Astrocyte of the hippocampus (primary cell): ENCODE results near the gene NUP50.
A peak's percentile ranks its signal among the peaks of the same experiment; 100 is the strongest.

Experiments used
- DNase-seq: peaks from one replicate; pipeline ENCODE4 v3.0.0; 2011; ENCODE audit warnings: low read depth, low spot score

Gene NUP50

GRCh38 chr22:45194686-45195085 lies 31.0 kb downstream of the NUP50 start:
- no peak for DNase-seq

- no peak for DNase-seq
Observed at GRCh38 chr22:45195616-45196015, 31.9 kb downstream of the NUP50 start.

DNA sequence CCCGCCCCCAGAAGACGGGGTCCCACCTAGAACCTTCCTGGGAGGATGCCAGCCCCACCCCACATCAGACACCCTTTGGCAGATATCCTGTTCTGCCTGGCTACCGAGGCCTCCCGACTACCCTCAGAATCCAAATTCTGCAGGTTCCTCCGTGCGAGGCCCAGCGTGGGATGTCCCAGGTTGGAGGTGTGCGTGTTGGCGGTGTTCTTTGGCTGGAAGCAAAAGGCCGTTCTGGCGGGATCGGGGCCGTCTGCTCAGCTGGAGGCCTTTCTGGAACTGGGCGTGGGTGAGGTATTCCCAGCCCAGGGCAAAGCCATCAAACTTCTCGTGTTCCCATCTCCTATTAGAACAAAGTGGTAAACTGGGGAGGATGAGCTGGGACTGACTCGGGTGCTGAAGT lies 32.6 kb downstream of the NUP50 start:
- no peak for DNase-seq

- no peak for DNase-seq
Observed at GRCh38 chr22:45196926-45197605, 33.3 kb downstream of the NUP50 start.

DNA sequence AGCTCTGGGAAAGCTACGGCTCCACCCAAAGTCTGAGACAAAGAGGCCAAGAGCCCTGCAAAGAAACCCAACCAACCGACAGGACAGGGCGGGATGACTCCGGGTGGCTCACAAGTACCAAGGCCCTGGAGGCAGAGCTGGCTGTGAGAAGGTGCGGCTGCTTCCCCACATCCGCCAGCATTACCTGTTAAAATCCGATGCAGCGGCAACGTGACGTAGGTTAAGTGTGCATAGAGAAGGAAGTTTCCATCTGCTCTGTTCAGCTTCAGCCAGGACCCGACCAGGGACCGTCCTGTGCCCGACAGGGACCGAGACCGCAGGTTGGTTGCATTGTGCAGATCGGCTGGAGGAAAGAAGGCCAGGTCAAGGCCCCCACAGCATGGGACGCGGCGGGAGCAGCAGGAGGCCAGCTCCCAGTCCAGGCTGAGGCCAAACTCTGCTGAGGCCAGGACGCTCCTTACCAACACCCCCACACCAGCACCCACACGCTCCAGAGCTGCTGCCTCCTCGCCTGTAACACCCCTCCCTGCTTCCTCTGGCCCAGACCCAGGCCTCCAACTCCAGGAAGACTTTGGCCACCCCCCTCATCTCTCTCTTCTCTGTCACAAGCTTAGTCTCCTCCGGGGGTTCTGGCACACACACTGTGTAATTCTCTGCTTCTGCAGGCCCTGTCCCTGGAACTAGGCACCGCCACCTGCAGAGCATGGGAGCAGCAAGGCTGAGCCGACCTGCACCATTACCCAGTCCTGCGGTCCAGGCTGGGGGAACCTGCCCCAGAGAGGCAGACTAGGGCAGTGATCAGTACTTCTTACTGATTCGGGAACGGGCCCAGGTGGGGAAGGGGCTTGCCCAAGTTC lies 34.1 kb downstream of the NUP50 start:
- no peak for DNase-seq

- DNase-seq, result no peak
Observed at GRCh38 chr22:45198463-45198795, 34.7 kb downstream of the NUP50 start.

DNA sequence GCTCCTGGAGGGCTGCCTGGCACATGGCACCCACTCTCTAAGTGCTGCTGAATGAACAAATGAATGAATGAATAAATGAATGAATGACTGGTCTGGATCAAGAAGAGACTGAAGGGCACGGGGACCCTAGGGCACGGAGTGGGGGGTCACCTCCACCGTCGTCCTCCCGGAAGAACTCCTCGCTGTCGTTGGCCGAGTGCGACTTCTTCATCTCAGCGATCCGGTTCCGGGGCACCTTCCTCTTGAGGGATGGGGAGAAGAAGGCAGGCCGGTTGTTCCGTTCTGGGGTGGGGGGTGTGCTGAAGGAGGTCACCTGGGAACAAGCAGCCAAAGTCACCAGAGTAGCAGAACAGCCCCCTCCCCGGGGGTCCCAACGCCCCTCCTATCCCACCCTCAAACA lies 36.0 kb downstream of the NUP50 start:
- no peak for DNase-seq

- DNase-seq, result no peak
Observed at GRCh38 chr22:45200230-45200629, 36.5 kb downstream of the NUP50 start.

GRCh38 chr22:45200860-45201511 lies 37.3 kb downstream of the NUP50 start:
- peak; percentile 92 for DNase-seq

GRCh38 chr22:45201678-45202332 lies 38.1 kb downstream of the NUP50 start:
- peak; percentile 93 for DNase-seq

DNA sequence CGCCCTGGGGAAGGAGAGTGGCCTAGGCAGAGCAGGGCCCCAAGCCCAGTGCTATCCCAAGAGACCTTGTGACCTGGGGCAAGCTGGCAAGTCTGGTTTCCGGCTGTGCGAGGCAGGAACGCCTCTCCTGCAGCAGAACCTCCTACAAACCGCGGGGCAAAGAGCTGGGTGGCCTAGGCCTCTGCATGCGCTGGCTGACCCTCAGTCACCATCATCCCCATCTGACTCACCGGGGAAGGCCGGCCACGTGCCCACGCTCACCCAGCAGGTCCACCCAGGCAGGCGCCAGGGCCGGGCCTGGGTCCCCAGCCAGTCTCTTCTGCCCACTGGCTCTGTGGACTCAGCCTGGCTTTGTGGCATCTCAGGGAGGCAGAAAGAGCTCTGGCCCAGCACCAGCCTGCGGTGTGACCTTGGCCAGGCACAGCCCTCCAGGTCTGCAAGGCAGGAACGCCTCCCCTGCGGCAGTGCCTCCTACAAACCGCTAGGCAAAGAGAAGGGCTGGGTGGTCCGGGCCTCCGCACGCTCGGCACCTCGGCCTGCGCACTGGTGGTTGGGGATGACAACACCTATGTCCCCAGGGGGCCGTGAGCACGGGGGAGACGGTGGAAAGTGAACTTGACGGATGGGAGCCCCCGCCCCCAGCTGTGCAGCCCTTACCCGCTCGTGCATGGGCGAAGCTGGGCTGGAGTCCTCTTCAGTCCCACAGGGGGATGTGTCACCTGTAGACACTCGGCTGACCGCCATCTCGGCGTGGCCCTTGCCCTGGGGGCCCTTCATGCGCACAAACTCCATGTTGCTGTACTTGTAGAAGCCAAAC lies 38.8 kb downstream of the NUP50 start:
- peak; percentile 22 for DNase-seq

DNA sequence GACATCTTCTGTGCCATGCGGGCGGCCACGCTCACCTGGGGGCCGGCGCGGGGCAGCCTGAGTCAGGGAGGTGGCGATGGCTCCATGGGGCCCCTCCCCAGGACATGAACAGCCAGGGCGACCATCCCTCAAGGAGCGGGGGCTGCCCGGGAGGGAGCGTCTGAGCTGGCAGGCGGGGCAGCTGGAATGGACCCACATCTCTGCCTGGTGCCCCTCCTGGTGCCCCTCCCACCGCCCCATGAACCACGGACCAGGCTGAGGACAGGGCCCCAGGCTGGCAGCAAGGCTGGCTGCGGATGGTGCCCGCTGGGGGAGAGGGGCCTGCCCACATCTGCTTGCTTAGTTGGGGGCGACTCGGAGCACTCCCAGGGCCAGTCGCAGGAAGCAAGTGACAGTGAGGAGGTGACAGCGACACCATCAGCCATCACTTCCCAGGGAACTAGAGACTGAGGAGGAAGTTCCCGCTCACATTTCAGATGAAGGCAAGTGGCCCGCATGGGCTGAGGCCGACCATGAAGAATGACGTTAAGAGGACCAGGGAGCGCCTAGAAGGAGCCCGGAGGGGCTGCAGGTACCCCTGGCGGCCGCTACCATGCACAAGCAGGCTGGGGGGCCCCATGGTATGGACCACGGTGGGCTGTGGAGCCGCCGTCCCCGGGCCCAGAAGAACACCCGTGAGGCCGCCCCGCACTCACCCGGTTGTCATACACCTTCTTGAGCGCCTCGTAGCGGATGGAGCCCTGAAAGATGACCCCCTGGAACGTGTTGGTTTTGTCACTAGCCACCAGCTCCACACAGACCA lies 39.6 kb downstream of the NUP50 start:
- no peak for DNase-seq

DNA sequence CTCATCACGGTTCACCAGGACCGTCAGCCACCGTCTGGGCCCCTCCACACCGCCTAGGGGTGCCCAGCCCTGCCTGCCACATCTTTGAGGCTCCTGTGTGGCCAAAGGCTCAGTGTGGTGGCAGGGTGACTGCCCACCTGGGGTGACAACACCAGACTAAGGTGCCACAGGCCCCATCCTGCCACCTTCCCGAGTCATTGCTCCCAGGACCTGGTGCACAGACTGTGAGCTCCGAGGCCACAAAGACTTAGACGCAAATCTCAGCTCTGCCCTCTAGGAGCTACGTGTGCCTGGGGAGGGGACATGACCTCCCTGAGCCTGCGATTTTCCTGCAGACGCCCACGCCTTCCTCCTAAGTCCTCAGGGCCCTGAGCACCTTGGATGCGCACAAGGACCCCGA lies 40.5 kb downstream of the NUP50 start:
- no peak for DNase-seq

GRCh38 chr22:45204819-45205218 lies 41.1 kb downstream of the NUP50 start:
- DNase-seq, result no peak

DNA sequence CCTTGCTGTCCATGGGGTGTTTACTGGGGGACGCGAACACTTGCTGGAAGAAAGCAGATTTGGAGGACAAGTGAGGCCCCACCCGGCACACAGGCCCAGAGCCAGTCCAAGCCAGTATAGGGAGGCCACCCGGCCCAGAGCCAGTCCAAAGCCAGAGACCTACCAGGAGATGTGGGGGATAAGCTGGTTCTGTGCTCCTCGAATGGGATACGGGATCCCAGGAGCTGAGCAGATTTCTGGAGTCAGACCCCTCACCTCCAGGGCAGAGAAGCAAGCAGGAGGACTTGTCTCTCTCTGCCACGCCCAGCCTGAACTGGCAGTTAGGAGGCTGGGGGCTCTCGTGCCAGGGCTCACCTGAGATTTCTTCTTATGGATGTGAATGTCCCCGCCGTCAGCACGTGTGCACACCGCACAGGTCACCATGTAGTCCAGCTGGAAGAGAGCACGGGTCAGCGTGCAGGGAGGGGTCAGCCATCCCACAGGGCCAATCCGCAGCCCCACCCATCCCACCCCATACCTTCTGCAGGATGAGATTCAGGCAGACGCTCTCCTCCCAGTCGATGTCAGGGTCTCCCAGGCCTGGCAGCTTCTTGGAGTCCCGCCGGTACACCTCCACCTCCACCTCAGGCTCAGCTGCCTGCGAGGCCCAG lies 41.7 kb downstream of the NUP50 start:
- no peak for DNase-seq

DNA sequence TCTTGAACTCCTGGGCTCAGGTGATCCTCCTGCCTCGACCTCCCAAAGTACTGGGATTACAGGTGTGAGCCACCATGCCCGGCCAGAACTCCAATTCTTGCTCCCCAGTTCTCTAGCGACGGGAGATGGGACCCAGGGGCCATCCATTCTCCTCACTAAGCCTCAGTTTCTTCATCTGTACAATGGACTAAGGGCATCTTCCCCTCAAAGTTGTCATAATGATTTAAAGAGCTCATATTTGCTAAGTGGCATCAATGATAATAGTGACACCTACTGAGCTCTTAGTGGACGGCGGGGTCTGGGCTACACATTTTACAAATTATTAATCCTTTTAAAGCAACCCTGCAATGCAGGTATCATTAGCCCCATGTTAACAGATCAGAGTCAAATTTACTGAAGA lies 42.5 kb downstream of the NUP50 start:
- no peak for DNase-seq

DNA sequence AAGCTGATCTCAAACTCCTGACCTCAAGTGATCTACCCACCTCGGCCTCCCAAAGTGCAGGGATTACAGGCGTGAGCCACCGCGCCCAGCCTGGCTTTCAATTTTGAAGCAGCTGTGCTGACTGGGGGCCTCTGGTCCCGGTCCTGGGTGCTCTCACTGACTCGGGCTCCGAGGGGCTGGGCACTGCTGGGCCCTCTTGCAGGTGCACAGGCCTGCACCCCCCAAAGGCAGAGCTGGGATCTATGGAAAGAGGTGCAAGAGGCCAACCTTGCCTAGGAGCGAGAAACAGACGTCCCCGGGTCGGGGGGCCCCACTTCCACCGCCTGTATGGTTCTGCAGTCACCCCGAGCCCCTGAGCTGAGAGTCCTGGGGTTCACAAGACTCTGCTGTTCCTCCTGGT lies 43.8 kb downstream of the NUP50 start:
- no peak for DNase-seq

- DNase-seq, result peak; percentile 41
Observed at GRCh38 chr22:45207981-45208664, 44.4 kb downstream of the NUP50 start.

DNA sequence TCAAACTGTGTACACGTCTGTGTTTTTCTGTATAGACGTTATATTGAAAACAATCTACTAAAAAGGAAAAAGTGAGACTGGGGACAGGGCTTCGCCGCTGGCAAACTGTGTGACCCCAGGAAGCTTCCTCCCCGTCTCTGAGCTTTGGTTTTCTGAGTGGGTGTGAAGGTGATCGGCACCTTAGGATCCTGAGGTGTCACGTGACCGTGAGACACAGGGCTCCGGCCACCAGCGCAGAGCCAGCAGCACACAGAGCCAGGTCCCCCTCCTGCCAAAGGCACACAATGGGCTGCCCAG lies 44.9 kb downstream of the NUP50 start:
- no peak for DNase-seq
